HEK293 (cell line): ENCODE results near the gene OR2M5.

Experiments used
- CTCF ChIA-PET: fragments of 350-600 bp; formaldehyde crosslinking; extraction: SDS; loops from one replicate; lab custom pipeline; 2021; ENCODE audit warnings: antibody characterized with exemption; lab: Yijun Ruan, JAX
- POLR2A ChIA-PET: fragments of 300-600 bp; formaldehyde crosslinking; extraction: SDS; loops from one replicate; lab custom pipeline; 2020; ENCODE audit warnings: antibody characterized with exemption, inconsistent platforms; lab: Yijun Ruan, JAX
- H3K27ac ChIP-seq: fragments of 200-500 bp; sonication (Bioruptor generic); 2 replicates; pipeline ENCODE4 v1.5.1; 2014; ENCODE audit warnings: low read depth, low read length, control low read depth, inconsistent platforms; ENCODE audit errors: extremely low read depth
- H3K36me3 ChIP-seq, 2 experiments: fragments of 200-500 bp in 1 of 2; sonication (Bioruptor generic) in 1 of 2; 1 replicate in 1 of 2; 2 replicates in 1 of 2; pipeline ENCODE4 v1.5.1; 2014 to 2017; ENCODE audit warnings: inconsistent platforms in 2 of 2, low read length in 2 of 2; ENCODE audit not compliant: control insufficient read depth in 2 of 2, insufficient read depth in 1 of 2
- H3K4me1 ChIP-seq: fragments of 200-500 bp; sonication (Bioruptor generic); 2 replicates; pipeline ENCODE4 v1.5.1; 2014; ENCODE audit warnings: mild to moderate bottlenecking, low read length, inconsistent platforms; ENCODE audit not compliant: control insufficient read depth, insufficient read depth
- H3K4me3 ChIP-seq: 2 replicates; pipeline ENCODE4 v1.5.1; 2011; ENCODE audit warnings: low read depth, mild to moderate bottlenecking, control low read depth, low read length, moderate library complexity
- H3K9me3 ChIP-seq: fragments of 200-500 bp; sonication (Bioruptor generic); 2 replicates; pipeline ENCODE4 v1.5.1; 2014; ENCODE audit warnings: low read depth, low read length, inconsistent platforms; ENCODE audit not compliant: control insufficient read depth, insufficient read depth
- HOXC10 ChIP-seq: sonication (generic); formaldehyde crosslinking; IDR thresholded peaks from 2 replicates; pipeline ENCODE4 v1.8.1; 2023; ENCODE audit warnings: mild to moderate bottlenecking, missing genetic modification reagents
- HOXD13 ChIP-seq: sonication (generic); formaldehyde crosslinking; IDR thresholded peaks from 2 replicates; pipeline ENCODE4 v1.8.0; 2022; ENCODE audit warnings: missing genetic modification reagents, borderline replicate concordance
- KLF10 ChIP-seq: fragments of 450-650 bp; IDR thresholded peaks from 2 replicates; pipeline ENCODE4 v1.5.1; 2018; ENCODE audit warnings: missing biosample characterization, mild to moderate bottlenecking, missing genetic modification characterization
- PRDM1 ChIP-seq: fragments of 450-650 bp; formaldehyde crosslinking; IDR thresholded peaks from 2 replicates; pipeline ENCODE4; 2016; ENCODE audit warnings: missing biosample characterization, missing genetic modification characterization
- SETDB1 ChIP-seq: IDR thresholded peaks from one replicate; pipeline ENCODE4 v1.6.1; 2017; ENCODE audit warnings: mild to moderate bottlenecking, low read length, moderate library complexity, mixed read lengths; ENCODE audit not compliant: insufficient read length
- ZBTB26 ChIP-seq: fragments of 450-650 bp; formaldehyde crosslinking; optimal IDR thresholded peaks from 2 replicates; pipeline ENCODE3; 2016; ENCODE audit warnings: missing biosample characterization, mild to moderate bottlenecking, missing genetic modification characterization
- ZFP41 ChIP-seq: fragments of 450-650 bp; formaldehyde crosslinking; IDR thresholded peaks from 2 replicates; pipeline ENCODE4 v1.5.1; 2016; ENCODE audit warnings: missing biosample characterization, missing genetic modification characterization, borderline replicate concordance
- ZIC2 ChIP-seq: fragments of 450-650 bp; formaldehyde crosslinking; IDR thresholded peaks from 2 replicates; pipeline ENCODE4 v1.5.1; 2016; ENCODE audit warnings: missing biosample characterization, missing genetic modification characterization
- ZNF112 ChIP-seq: fragments of 450-650 bp; formaldehyde crosslinking; IDR thresholded peaks from 2 replicates; pipeline ENCODE4 v1.5.0; 2017; ENCODE audit warnings: missing biosample characterization, missing genetic modification characterization
- ZNF169 ChIP-seq: fragments of 450-650 bp; formaldehyde crosslinking; IDR thresholded peaks from 2 replicates; pipeline ENCODE4 v1.5.1; 2016; ENCODE audit warnings: missing biosample characterization, missing genetic modification characterization
- ZNF211 ChIP-seq: fragments of 450-650 bp; formaldehyde crosslinking; IDR thresholded peaks from 2 replicates; pipeline ENCODE4 v1.5.1; 2016; ENCODE audit warnings: low read depth, missing biosample characterization, missing genetic modification characterization
- ZNF341 ChIP-seq: fragments of 450-650 bp; formaldehyde crosslinking; IDR thresholded peaks from 2 replicates; pipeline ENCODE4; 2016; ENCODE audit warnings: low read depth, missing biosample characterization, missing genetic modification characterization
- ZNF362 ChIP-seq: fragments of 450-650 bp; formaldehyde crosslinking; IDR thresholded peaks from 2 replicates; pipeline ENCODE4 v1.5.1; 2016; ENCODE audit warnings: missing biosample characterization, missing genetic modification characterization
- ZNF366 ChIP-seq: fragments of 450-650 bp; formaldehyde crosslinking; conservative IDR thresholded peaks from 2 replicates; pipeline ENCODE4 v1.5.1; 2016; ENCODE audit warnings: missing biosample characterization, missing genetic modification characterization
- ZNF37A ChIP-seq: fragments of 450-650 bp; IDR thresholded peaks from 2 replicates; pipeline ENCODE4 v1.5.1; 2018; ENCODE audit warnings: missing biosample characterization, missing genetic modification characterization
- ZNF398 ChIP-seq: fragments of 450-650 bp; formaldehyde crosslinking; IDR thresholded peaks from 2 replicates; pipeline ENCODE4 v1.5.1; 2017; ENCODE audit warnings: missing biosample characterization, missing genetic modification characterization
- ZNF404 ChIP-seq: fragments of 450-650 bp; formaldehyde crosslinking; IDR thresholded peaks from 2 replicates; pipeline ENCODE4 v1.5.1; 2017; ENCODE audit warnings: missing biosample characterization, missing genetic modification characterization
- ZNF449 ChIP-seq: fragments of 450-650 bp; formaldehyde crosslinking; IDR thresholded peaks from 2 replicates; pipeline ENCODE4 v1.5.1; 2017; ENCODE audit warnings: missing biosample characterization, mild to moderate bottlenecking, missing genetic modification characterization, moderate library complexity
- ZNF510 ChIP-seq: fragments of 450-650 bp; formaldehyde crosslinking; IDR thresholded peaks from 2 replicates; pipeline ENCODE4 v1.5.1; 2018; ENCODE audit warnings: mild to moderate bottlenecking, missing genetic modification characterization, missing biosample characterization; ENCODE audit not compliant: insufficient replicate concordance
- ZNF571 ChIP-seq: fragments of 450-650 bp; formaldehyde crosslinking; IDR thresholded peaks from 2 replicates; pipeline ENCODE4 v1.5.0; 2017; ENCODE audit warnings: missing biosample characterization, missing genetic modification characterization
- ZNF621 ChIP-seq: fragments of 450-650 bp; formaldehyde crosslinking; IDR thresholded peaks from 2 replicates; pipeline ENCODE4 v1.5.1; 2017; ENCODE audit warnings: missing biosample characterization, missing genetic modification characterization
- ZNF626 ChIP-seq: fragments of 450-650 bp; sonication (Bioruptor Pico); formaldehyde crosslinking; IDR thresholded peaks from 2 replicates; pipeline ENCODE4 v1.5.1; 2018; ENCODE audit warnings: missing biosample characterization, missing genetic modification characterization, inconsistent platforms
- ZNF660 ChIP-seq: fragments of 450-650 bp; IDR thresholded peaks from 2 replicates; pipeline ENCODE4 v1.5.1; 2018; ENCODE audit warnings: missing biosample characterization, mild to moderate bottlenecking, missing genetic modification characterization
- ZNF747 ChIP-seq: fragments of 450-650 bp; formaldehyde crosslinking; IDR thresholded peaks from 2 replicates; pipeline ENCODE4 v1.5.1; 2016; ENCODE audit warnings: missing biosample characterization, missing genetic modification characterization
- ZNF768 ChIP-seq: fragments of 450-650 bp; formaldehyde crosslinking; IDR thresholded peaks from 2 replicates; pipeline ENCODE4 v1.5.1; 2018; ENCODE audit warnings: missing biosample characterization, mild to moderate bottlenecking, missing genetic modification characterization
- ZSCAN18 ChIP-seq: fragments of 450-650 bp; formaldehyde crosslinking; IDR thresholded peaks from 2 replicates; pipeline ENCODE4 v1.5.1; 2016; ENCODE audit warnings: missing biosample characterization, missing genetic modification characterization

The OR2M5 gene

GRCh38 chr1:248140846-248141245, 4.1 kb upstream of the OR2M5 start:
- no peaks in the 10 kb centered on the region for H3K4me1 ChIP-seq
- H3K9me3 ChIP-seq = no peaks in the 10 kb centered on the region
- POLR2A ChIA-PET = no interaction called here
- CTCF ChIA-PET = no interaction called here
- H3K27ac ChIP-seq = no peak overlapping the region
- TF ChIP-seq ZNF37A (tag by site-specific recombination) (no peak), ZNF747 (tag by site-specific recombination) (no peak), PRDM1 (tag by site-specific recombination) (no peak), ZNF768 (no peak), ZNF449 (tag by site-specific recombination) (no peak)
- H3K4me3 ChIP-seq = no peak overlapping the region
- no peaks in the 10 kb centered on the region for H3K36me3 ChIP-seq

GRCh38 chr1:248143311-248143710, 1.6 kb upstream of the OR2M5 start:
- H3K9me3 ChIP-seq = no peaks in the 10 kb centered on the region
- no peak overlapping the region for H3K4me3 ChIP-seq
- H3K27ac ChIP-seq = no peak overlapping the region
- POLR2A ChIA-PET = no interaction called here
- H3K4me1 ChIP-seq = no peaks in the 10 kb centered on the region
- H3K36me3 ChIP-seq = no peaks in the 10 kb centered on the region
- no peak for TF ChIP-seq SETDB1
- no peak for TF ChIP-seq ZIC2
- no peak for TF ChIP-seq ZNF660
- no peak for TF ChIP-seq ZNF169 (tag by site-specific recombination)
- CTCF ChIA-PET = no interaction called here

GRCh38 chr1:248152056-248152827, 7.3 kb downstream of the OR2M5 start:
- H3K9me3 ChIP-seq = no peaks in the 10 kb centered on the region
- TF ChIP-seq ZNF366 (tag by site-specific recombination) (no peak), HOXD13 (CRISPR knock-in tag) (no peak), ZFP41 (tag by site-specific recombination) (no peak), ZNF571 (no peak), ZNF510 (tag by site-specific recombination) (no peak), ZNF747 (tag by site-specific recombination) (no peak), KLF10 (no peak), ZNF112 (tag by site-specific recombination) (no peak), ZNF398 (tag by site-specific recombination) (no peak), ZBTB26 (no peak), ZNF404 (no peak), ZNF362 (no peak), ZNF341 (no peak), ZNF626 (no peak), ZSCAN18 (tag by site-specific recombination) (no peak), HOXC10 (CRISPR knock-in tag) (no peak), ZNF211 (tag by site-specific recombination) (no peak), ZNF621 (tag by site-specific recombination) (no peak)

More at GRCh38 chr1:248152056-248152827, 7.3 kb downstream of the OR2M5 start:
- ChIA-PET POLR2A (no interaction called here), CTCF (no interaction called here)
- H3K4me1 ChIP-seq = no peaks in the 10 kb centered on the region
- no peaks in the 10 kb centered on the region for H3K36me3 ChIP-seq
- no peak overlapping the region for H3K27ac ChIP-seq
- H3K4me3 ChIP-seq = no peak overlapping the region
